Measurements from ENCODE around the gene BMAL1.

The BMAL1 gene

GRCh38 chr11:13291361-13291760, 13.8 kb downstream of the BMAL1 start:
- no peak for DNase-seq (ENCODE audit: low read depth)

- DNase-seq (ENCODE audit: low read depth) = no peak
Measured at GRCh38 chr11:13291800-13292199, 14.2 kb downstream of the BMAL1 start.

GRCh38 chr11:13292970-13293369, 15.4 kb downstream of the BMAL1 start:
- DNase-seq (ENCODE audit: low read depth) = no peak

GRCh38 chr11:13294178-13294577, 16.6 kb downstream of the BMAL1 start:
- DNase-seq (ENCODE audit: low read depth) = no peak

- no peak for DNase-seq (ENCODE audit: low read depth)
Measured at GRCh38 chr11:13294771-13295579, 17.4 kb downstream of the BMAL1 start.

- DNase-seq (ENCODE audit: low read depth) = no peak
Measured at GRCh38 chr11:13297308-13297916, 19.8 kb downstream of the BMAL1 start.

GRCh38 chr11:13297917-13298356, 20.3 kb downstream of the BMAL1 start:
- DNase-seq (ENCODE audit: low read depth) = no peak

- DNase-seq (ENCODE audit: low read depth) = no peak
Measured at GRCh38 chr11:13298765-13299164, 21.2 kb downstream of the BMAL1 start.

- no peak for DNase-seq (ENCODE audit: low read depth)
Measured at GRCh38 chr11:13301522-13301921, 23.9 kb downstream of the BMAL1 start.

GRCh38 chr11:13302420-13302958, 24.9 kb downstream of the BMAL1 start:
- no peak for DNase-seq (ENCODE audit: low read depth)

GRCh38 chr11:13303668-13304649, 26.4 kb downstream of the BMAL1 start:
- DNase-seq (ENCODE audit: low read depth) = no peak

- no peak for DNase-seq (ENCODE audit: low read depth)
Measured at GRCh38 chr11:13304655-13305335, 27.2 kb downstream of the BMAL1 start.

- DNase-seq (ENCODE audit: low read depth) = no peak
Measured at GRCh38 chr11:13308704-13309103, 31.1 kb downstream of the BMAL1 start.

- DNase-seq (ENCODE audit: low read depth) = no peak
Measured at GRCh38 chr11:13309156-13309555, 31.6 kb downstream of the BMAL1 start.

- DNase-seq (ENCODE audit: low read depth) = no peak
Measured at GRCh38 chr11:13310443-13310842, 32.9 kb downstream of the BMAL1 start.

- DNase-seq (ENCODE audit: low read depth) = no peak
Measured at GRCh38 chr11:13311570-13311969, 34.0 kb downstream of the BMAL1 start.

GRCh38 chr11:13313005-13313819, 35.6 kb downstream of the BMAL1 start:
- DNase-seq (ENCODE audit: low read depth) = no peak

GRCh38 chr11:13314676-13315394, 37.2 kb downstream of the BMAL1 start:
- DNase-seq (ENCODE audit: low read depth) = no peak

GRCh38 chr11:13315517-13316432, 38.2 kb downstream of the BMAL1 start:
- no peak for DNase-seq (ENCODE audit: low read depth)

Measured in stimulated activated CD8-positive, alpha-beta memory T cell treated with anti-CD3 and anti-CD28 coated beads, Interleukin-12 subunit alpha, Interleukin-12 subunit beta, amount 100 ng/mL, for 1 hour (primary cell).